Measurements from ENCODE around the gene CNTRL.

CNTRL gene

GRCh38 chr9:121088576-121088975 is 13.8 kb downstream of the CNTRL start:
- TF ChIP-seq TCF12 (IDR thresholded peaks at IDR 0.05; ENCODE audit: low read depth) (no peak), RAD21 (IDR thresholded peaks at IDR 0.05; ENCODE audit: low read depth) (no peak), TAF1 (IDR thresholded peaks at IDR 0.05; ENCODE audit: low read depth) (no peak), MAX (IDR thresholded peaks at IDR 0.05) (no peak), EP300 (IDR thresholded peaks at IDR 0.05; ENCODE audit: borderline replicate concordance) (no peak), ZBTB7A (IDR thresholded peaks at IDR 0.05; ENCODE audit: low read depth) (no peak), YY1 (IDR thresholded peaks at IDR 0.05; ENCODE audit: low read depth) (no peak), FOXM1 (IDR thresholded peaks at IDR 0.05; ENCODE audit: borderline replicate concordance, low read depth) (no peak), USF1 (IDR thresholded peaks at IDR 0.05) (no peak)

- no peak for TF ChIP-seq NFIC (IDR thresholded peaks at IDR 0.05)
- no peak for TF ChIP-seq USF1 (IDR thresholded peaks at IDR 0.05)
- no peak for TF ChIP-seq TEAD4 (IDR thresholded peaks at IDR 0.05)
- no peak for TF ChIP-seq RAD21 (IDR thresholded peaks at IDR 0.05; ENCODE audit: low read depth)
- TF ChIP-seq EP300 (IDR thresholded peaks at IDR 0.05; ENCODE audit: borderline replicate concordance): no peak
- no peak for TF ChIP-seq REST (IDR thresholded peaks at IDR 0.05; ENCODE audit: low read depth)
- no peak for TF ChIP-seq MAX (IDR thresholded peaks at IDR 0.05)
- TF ChIP-seq TAF1 (IDR thresholded peaks at IDR 0.05; ENCODE audit: low read depth): no peak
- TF ChIP-seq CREB1 (IDR thresholded peaks at IDR 0.05; ENCODE audit: low read depth): no peak
- no peak for TF ChIP-seq CEBPB (IDR thresholded peaks at IDR 0.05)
These were observed 20.3 kb downstream of the CNTRL start for GRCh38 chr9:121095057-121095456.

- TF ChIP-seq TEAD4 (IDR thresholded peaks at IDR 0.05): no peak
- TF ChIP-seq CREB1 (IDR thresholded peaks at IDR 0.05; ENCODE audit: low read depth): no peak
- no peak for TF ChIP-seq EP300 (IDR thresholded peaks at IDR 0.05; ENCODE audit: borderline replicate concordance)
- no peak for TF ChIP-seq NFIC (IDR thresholded peaks at IDR 0.05)
- no peak for TF ChIP-seq TAF1 (IDR thresholded peaks at IDR 0.05; ENCODE audit: low read depth)
- TF ChIP-seq ZBTB7A (IDR thresholded peaks at IDR 0.05; ENCODE audit: low read depth): no peak
- TF ChIP-seq MAX (IDR thresholded peaks at IDR 0.05): no peak
- no peak for TF ChIP-seq EGR1 (IDR thresholded peaks at IDR 0.05)
- TF ChIP-seq USF1 (IDR thresholded peaks at IDR 0.05): no peak
- TF ChIP-seq FOXM1 (IDR thresholded peaks at IDR 0.05; ENCODE audit: borderline replicate concordance, low read depth): no peak
- no peak for TF ChIP-seq REST (IDR thresholded peaks at IDR 0.05; ENCODE audit: low read depth)
- no peak for TF ChIP-seq RAD21 (IDR thresholded peaks at IDR 0.05; ENCODE audit: low read depth)
- no peak for TF ChIP-seq YY1 (IDR thresholded peaks at IDR 0.05; ENCODE audit: low read depth)
- TF ChIP-seq CEBPB (IDR thresholded peaks at IDR 0.05): no peak
- TF ChIP-seq TCF12 (IDR thresholded peaks at IDR 0.05; ENCODE audit: low read depth): no peak
These were observed 23.9 kb downstream of the CNTRL start for GRCh38 chr9:121098567-121099198.

- no peak for TF ChIP-seq CREB1 (IDR thresholded peaks at IDR 0.05; ENCODE audit: low read depth)
- TF ChIP-seq TEAD4 (IDR thresholded peaks at IDR 0.05): no peak
- TF ChIP-seq ZBTB7A (IDR thresholded peaks at IDR 0.05; ENCODE audit: low read depth): no peak
- no peak for TF ChIP-seq TCF12 (IDR thresholded peaks at IDR 0.05; ENCODE audit: low read depth)
- TF ChIP-seq CEBPB (IDR thresholded peaks at IDR 0.05): no peak
- no peak for TF ChIP-seq EGR1 (IDR thresholded peaks at IDR 0.05)
- no peak for TF ChIP-seq RAD21 (IDR thresholded peaks at IDR 0.05; ENCODE audit: low read depth)
- no peak for TF ChIP-seq REST (IDR thresholded peaks at IDR 0.05; ENCODE audit: low read depth)
- no peak for TF ChIP-seq MAX (IDR thresholded peaks at IDR 0.05)
- no peak for TF ChIP-seq NFIC (IDR thresholded peaks at IDR 0.05)
- TF ChIP-seq FOXM1 (IDR thresholded peaks at IDR 0.05; ENCODE audit: borderline replicate concordance, low read depth): no peak
- TF ChIP-seq TAF1 (IDR thresholded peaks at IDR 0.05; ENCODE audit: low read depth): no peak
- no peak for TF ChIP-seq EP300 (IDR thresholded peaks at IDR 0.05; ENCODE audit: borderline replicate concordance)
- no peak for TF ChIP-seq YY1 (IDR thresholded peaks at IDR 0.05; ENCODE audit: low read depth)
- no peak for TF ChIP-seq USF1 (IDR thresholded peaks at IDR 0.05)
These were observed 30.8 kb downstream of the CNTRL start for GRCh38 chr9:121105531-121105930.

Data from Ishikawa (cell line).